NCI-H526 treated with DMSO at 0.1 percent for 48 hours (cell line): ENCODE measurements around the gene UCP2.

Experiments used
- DNase-seq: peaks from one replicate; lab custom pipeline; 2025; lab: John Stamatoyannopoulos, UW

UCP2 gene

GRCh38 chr11:74009675-74010305 lies 27.1 kb upstream of the UCP2 start:
- DNase-seq, result no peak

GRCh38 chr11:74009230-74009547 lies 26.5 kb upstream of the UCP2 start:
- DNase-seq, result no peak

- DNase-seq, result no peak
Measured at GRCh38 chr11:74008373-74009229, 26.0 kb upstream of the UCP2 start, which contains the start of gene UCP3. Gene UCP3 (minus strand): TSS chr11:74009085. CDS start chr11:74007042, 2,043 bp downstream.

GRCh38 chr11:74007691-74008372 lies 25.2 kb upstream of the UCP2 start:
- DNase-seq, result no peak

- no peak for DNase-seq
Measured at GRCh38 chr11:74006743-74007304, 24.2 kb upstream of the UCP2 start.

- DNase-seq, result no peak
Measured at GRCh38 chr11:74005721-74006517, 23.3 kb upstream of the UCP2 start.

GRCh38 chr11:74004759-74005615 lies 22.3 kb upstream of the UCP2 start:
- DNase-seq, result no peak

DNA sequence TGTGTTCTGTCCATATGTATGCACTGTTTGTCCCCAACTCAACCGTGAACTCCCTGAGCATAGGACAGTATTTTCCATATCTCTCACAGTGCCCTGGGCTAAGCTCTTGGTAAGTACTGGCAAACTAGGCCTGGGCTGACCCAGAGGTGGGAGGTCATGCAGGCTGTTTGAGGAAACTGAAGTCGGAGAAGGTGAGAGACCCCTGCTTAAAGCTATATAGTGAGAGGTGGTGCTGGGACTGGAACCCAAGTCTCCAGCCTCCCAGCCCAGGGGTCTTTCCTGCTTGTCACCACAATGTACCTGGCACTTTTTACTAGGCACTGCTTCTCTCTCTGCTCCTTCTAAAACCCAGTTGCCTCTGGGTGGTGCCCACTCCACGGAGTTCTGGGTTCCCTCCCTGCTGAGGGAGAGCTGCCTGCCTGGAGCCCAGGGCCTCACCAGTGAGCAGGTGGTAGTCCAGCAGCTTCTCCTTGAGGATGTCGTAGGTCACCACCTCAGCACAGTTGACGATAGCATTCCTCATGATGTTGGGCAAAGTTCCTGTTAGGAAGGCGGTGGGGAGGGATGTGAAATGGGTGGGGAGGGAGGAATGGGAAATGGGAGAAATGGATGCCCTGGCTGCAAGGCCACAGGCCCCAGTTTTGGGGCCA lies 21.5 kb upstream of the UCP2 start:
- DNase-seq, result no peak

GRCh38 chr11:74002832-74003231 lies 20.2 kb upstream of the UCP2 start:
- no peak for DNase-seq

- DNase-seq, result no peak
Measured at GRCh38 chr11:74001822-74002286, 19.2 kb upstream of the UCP2 start.

DNA sequence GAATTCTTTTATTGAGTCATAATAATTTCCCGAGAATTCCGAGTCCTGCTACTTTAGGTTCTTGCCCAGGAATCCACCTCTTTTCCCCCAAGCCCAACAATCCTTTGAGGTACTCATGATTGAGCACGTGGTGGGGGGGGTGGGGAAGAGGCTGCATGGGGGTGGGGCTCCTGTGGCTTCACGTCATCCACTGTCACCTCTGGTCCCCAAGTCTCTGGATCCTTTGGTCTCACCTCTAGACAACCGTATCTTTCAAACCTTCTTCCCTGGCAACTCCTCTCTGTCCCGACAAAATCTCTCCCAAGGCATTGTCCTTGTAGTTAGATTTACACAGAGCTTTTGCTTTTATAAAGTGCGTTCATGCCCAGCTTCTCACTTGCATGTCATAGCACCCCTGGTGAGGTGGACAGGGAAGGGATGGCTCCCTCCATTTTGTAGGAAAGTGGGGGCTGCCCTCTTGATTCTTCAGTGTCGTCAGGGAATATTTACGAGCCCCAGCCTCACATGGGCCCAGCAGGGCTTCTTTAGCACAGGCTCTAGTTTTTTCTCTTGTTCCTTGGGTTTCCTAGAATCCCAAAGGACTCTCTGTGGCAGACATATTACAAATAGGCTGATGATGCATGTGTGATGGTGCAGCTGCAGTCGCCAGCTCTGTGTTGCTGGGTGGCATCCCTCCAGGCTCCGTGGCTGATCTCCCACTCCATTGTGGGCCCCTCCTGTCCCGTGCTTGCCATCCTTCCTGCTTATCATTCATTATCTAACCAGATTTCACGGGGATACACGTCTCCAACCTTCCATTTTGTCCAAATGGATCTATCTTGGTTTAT lies 17.9 kb upstream of the UCP2 start:
- DNase-seq, result no peak

- DNase-seq, result no peak
Measured at GRCh38 chr11:73999581-74000306, 17.1 kb upstream of the UCP2 start.

DNA sequence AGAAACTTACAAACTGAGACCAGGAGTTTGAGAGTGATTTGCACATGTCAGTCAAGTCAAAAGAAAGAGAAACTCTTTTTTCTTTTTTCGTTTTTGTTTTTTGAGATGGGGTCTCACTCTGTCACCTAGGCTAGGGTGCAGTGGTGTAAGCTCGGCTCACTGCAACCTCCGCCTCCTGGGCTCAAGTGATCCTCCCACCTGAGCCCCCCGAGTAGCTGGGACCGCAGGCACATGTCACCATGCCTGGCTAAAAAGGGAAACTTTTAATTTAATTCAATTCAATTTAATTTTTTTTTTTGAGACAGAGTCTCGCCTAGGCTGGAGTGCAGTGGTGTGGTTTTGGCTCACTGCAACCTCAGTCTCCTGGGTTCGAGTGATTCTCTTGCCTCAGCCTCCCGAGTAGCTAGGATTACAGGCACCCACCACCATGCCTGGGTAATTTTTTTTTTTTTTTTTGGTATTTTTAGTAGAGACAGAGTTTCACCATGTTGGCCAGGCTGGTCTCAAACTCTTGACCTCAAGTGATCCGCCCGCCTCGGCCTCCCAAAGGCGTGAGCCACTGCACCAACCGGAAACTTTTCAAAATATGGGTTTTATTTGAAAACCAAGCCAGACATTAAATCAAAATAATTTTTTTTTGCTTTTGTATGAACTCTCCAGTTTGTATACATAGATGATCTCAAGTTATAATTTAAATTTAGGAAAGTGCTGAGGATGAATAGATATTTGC lies 16.4 kb upstream of the UCP2 start:
- no peak for DNase-seq

DNA sequence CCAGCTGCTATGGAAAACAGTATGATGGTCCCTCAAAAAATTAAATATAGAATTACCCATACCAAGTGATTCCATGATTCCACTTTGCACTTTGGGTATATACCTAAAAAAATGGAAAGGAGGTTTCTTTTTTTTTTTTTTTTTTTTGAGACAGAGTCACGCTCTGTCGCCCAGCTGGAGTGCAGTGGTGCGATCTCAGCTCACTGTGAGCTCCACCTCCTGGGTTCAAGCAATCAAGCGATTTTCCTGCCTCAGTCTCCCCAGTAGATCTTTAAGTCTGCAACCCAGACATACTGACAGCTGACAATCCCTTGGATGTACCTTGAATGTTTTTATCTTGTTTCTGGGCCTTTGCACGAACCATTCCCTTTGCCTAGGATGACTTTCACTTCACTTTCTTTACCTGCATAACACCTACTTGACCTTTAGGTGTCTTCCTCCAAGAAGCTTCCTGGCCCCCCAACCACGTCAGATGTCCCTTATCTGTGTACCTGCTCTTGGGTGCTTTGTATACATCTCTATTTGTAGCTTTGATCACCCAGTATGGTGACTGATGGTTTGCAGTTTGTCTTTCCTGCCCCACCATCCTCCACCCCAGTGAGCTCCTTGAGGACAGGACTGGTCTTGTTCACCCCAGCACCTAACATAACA lies 14.6 kb upstream of the UCP2 start:
- no peak for DNase-seq

GRCh38 chr11:73996161-73996747 lies 13.6 kb upstream of the UCP2 start:
- no peak for DNase-seq

DNA sequence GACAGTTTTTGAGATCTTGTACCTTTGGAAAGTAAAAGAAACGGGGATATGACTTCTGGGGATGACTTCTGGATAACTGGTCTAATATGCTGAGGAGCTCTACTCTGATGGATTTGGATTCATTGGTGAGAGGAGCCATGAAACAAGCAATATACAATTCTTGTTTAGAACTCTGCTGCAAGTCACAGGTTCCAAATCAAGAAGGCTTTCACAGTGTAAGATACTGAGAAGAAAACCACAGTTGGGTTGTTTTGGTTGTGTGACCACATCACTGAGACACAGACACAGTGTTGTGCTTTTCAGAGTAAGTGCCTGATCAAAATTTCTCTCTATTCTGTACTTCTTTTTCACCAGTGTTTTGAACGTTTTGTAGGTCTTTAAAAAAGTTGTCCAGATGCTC lies 13.1 kb upstream of the UCP2 start:
- DNase-seq, result no peak

- no peak for DNase-seq
Measured at GRCh38 chr11:73995247-73995646, 12.6 kb upstream of the UCP2 start.
